Measurements from ENCODE around the gene C2orf72. TPM values are rescaled to one million over a fixed set of nuclear protein-coding genes. Genes with fewer than 3 reads are reported as not detected.

C2orf72 gene
- total and polyA plus RNA-seq, 2 of the 13 experiments (the other 11 are each of a cell fraction or from before 2014, with no cell fraction given) = 147 to 203 TPM

DNA sequence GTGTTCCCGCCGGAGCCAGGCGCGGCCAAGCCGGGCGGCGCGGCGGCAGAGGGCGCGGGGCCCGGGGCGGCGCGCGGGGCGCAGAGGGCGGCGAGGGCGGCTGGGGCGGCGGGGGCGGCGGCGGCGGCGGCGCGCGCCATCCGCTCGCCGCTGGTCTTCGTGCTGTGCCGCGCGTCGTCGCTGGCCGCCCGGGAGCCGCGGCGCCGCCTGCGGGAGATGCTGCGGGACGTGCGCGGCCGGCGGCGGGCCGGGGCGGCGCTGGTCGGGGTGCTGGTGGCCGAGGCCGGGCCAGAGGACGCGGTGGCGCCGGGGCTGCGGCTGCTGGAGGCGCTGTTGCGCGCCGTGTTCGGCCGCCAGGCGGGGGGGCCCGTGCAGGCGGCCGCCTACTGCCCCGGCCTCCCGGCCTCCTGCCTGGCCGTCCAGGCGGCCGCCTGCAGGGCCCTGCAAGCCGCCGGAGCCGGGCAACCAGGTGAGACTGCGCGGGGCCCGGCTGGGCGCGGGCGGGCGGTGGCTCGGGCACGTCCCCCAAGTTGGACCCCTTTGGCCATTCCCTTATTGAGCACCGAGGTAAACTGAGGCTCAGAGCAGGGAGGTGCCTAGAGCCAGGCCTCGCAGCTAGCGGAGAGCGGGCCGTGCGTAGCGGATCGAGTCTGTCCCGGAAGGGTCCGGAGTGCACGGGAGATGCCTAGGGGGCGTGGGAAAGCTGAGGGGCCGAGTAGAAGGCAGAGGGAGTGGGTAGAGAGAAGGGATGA lies 584 bp downstream of the C2orf72 start (continued):
- TF ChIP-seq ZNF337 (CRISPR knock-in tag; IDR thresholded peaks at IDR 0.05; ENCODE audit: borderline replicate concordance, low read depth) (no peak), ZNF691 (CRISPR knock-in tag; IDR thresholded peaks at IDR 0.05; ENCODE audit: borderline replicate concordance, low read depth) (no peak), KDM5B (CRISPR knock-in tag; IDR thresholded peaks at IDR 0.05; ENCODE audit: borderline replicate concordance) (no peak), RFX5 (IDR thresholded peaks at IDR 0.05; ENCODE audit: low read depth, low read length) (no peak), SNAI1 (CRISPR knock-in tag; IDR thresholded peaks at IDR 0.05; ENCODE audit: borderline replicate concordance) (no peak), IKZF1 (IDR thresholded peaks at IDR 0.05) (no peak), ZNF234 (CRISPR knock-in tag; conservative IDR thresholded peaks at IDR 0.05) (no peak), ZNF33B (CRISPR knock-in tag; IDR thresholded peaks at IDR 0.05) (no peak), SAP130 (CRISPR knock-in tag; IDR thresholded peaks at IDR 0.05; ENCODE audit: low read depth) (peak; percentile 45; the same call in 1 of the 2 replicates), IRF2 (CRISPR knock-in tag; IDR thresholded peaks at IDR 0.05) (no peak), SRY (CRISPR knock-in tag; IDR thresholded peaks at IDR 0.05) (no peak), CEBPG (CRISPR knock-in tag; IDR thresholded peaks at IDR 0.05) (no peak), HDAC6 (IDR thresholded peaks at IDR 0.05; ENCODE audit: low read depth, low read length) (no peak), CEBPB (IDR thresholded peaks at IDR 0.05; ENCODE audit: borderline replicate concordance, low read depth, low read length) (no peak), ZNF552 (CRISPR knock-in tag; IDR thresholded peaks at IDR 0.05; ENCODE audit: borderline replicate concordance) (no peak), ZNF616 (CRISPR knock-in tag; IDR thresholded peaks at IDR 0.05; ENCODE audit: low read depth) (no peak), CBFB (CRISPR knock-in tag; IDR thresholded peaks at IDR 0.05) (no peak), SMAD1 (CRISPR knock-in tag; IDR thresholded peaks at IDR 0.05; ENCODE audit: borderline replicate concordance, low read depth) (no peak), GABPB1 (CRISPR knock-in tag; IDR thresholded peaks at IDR 0.05) (0 out of 2 replicates have a peak, but pooled peaks have one; percentile 33), PITX1 (CRISPR knock-in tag; IDR thresholded peaks at IDR 0.05) (no peak)
- TF ChIP-seq, protein P1, sequence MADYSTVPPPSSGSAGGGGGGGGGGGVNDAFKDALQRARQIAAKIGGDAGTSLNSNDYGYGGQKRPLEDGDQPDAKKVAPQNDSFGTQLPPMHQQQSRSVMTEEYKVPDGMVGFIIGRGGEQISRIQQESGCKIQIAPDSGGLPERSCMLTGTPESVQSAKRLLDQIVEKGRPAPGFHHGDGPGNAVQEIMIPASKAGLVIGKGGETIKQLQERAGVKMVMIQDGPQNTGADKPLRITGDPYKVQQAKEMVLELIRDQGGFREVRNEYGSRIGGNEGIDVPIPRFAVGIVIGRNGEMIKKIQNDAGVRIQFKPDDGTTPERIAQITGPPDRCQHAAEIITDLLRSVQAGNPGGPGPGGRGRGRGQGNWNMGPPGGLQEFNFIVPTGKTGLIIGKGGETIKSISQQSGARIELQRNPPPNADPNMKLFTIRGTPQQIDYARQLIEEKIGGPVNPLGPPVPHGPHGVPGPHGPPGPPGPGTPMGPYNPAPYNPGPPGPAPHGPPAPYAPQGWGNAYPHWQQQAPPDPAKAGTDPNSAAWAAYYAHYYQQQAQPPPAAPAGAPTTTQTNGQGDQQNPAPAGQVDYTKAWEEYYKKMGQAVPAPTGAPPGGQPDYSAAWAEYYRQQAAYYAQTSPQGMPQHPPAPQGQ (CRISPR knock-in tag; IDR thresholded peaks at IDR 0.05; ENCODE audit: borderline replicate concordance) = 0 out of 2 replicates have a peak, but pooled peaks have one; percentile 52
- TF ChIP-seq, protein P2, sequence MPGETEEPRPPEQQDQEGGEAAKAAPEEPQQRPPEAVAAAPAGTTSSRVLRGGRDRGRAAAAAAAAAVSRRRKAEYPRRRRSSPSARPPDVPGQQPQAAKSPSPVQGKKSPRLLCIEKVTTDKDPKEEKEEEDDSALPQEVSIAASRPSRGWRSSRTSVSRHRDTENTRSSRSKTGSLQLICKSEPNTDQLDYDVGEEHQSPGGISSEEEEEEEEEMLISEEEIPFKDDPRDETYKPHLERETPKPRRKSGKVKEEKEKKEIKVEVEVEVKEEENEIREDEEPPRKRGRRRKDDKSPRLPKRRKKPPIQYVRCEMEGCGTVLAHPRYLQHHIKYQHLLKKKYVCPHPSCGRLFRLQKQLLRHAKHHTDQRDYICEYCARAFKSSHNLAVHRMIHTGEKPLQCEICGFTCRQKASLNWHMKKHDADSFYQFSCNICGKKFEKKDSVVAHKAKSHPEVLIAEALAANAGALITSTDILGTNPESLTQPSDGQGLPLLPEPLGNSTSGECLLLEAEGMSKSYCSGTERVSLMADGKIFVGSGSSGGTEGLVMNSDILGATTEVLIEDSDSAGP (CRISPR knock-in tag; IDR thresholded peaks at IDR 0.05; ENCODE audit: borderline replicate concordance) = peak; percentile 15
- TF ChIP-seq, protein P3, sequence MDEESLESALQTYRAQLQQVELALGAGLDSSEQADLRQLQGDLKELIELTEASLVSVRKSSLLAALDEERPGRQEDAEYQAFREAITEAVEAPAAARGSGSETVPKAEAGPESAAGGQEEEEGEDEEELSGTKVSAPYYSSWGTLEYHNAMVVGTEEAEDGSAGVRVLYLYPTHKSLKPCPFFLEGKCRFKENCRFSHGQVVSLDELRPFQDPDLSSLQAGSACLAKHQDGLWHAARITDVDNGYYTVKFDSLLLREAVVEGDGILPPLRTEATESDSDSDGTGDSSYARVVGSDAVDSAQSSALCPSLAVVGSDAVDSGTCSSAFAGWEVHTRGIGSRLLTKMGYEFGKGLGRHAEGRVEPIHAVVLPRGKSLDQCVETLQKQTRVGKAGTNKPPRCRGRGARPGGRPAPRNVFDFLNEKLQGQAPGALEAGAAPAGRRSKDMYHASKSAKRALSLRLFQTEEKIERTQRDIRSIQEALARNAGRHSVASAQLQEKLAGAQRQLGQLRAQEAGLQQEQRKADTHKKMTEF (CRISPR knock-in tag; IDR thresholded peaks at IDR 0.05) = no peak

All from HepG2 (cell line).